Sigmoid colon (tissue), 4 donors: Measurements from ENCODE around the gene KLHL12.
"Not testable (repeated sequence)": the region's sequence is repeated elsewhere in the genome, so short reads cannot be mapped to it uniquely, and the experiment has no call there.

ENCODE experiments used
- CTCF ChIP-seq, 4 experiments: fragments of 450-650 bp in 3 of 4; fragments of 200-600 bp in 1 of 4; IDR thresholded peaks; one replicate each; pipeline ENCODE4 v1.5.1; 2016 to 2019; ENCODE audit warnings: antibody characterized with exemption in 4 of 4, mild to moderate bottlenecking in 3 of 4, moderate library complexity in 2 of 4
- POLR2A ChIP-seq, 2 donors: fragments of 450-650 bp; IDR thresholded peaks; one replicate each; pipeline ENCODE4 v1.6.1; 2016; ENCODE audit warnings: antibody characterized with exemption in 2 of 2, mild to moderate bottlenecking in 2 of 2, moderate library complexity in 2 of 2
- POLR2AphosphoS5 ChIP-seq, 4 donors: sonication (generic); formaldehyde crosslinking; IDR thresholded peaks; one replicate each; pipeline ENCODE4 v1.6.1; 2017; ENCODE audit warnings: antibody characterized with exemption in 4 of 4

- TF ChIP-seq CTCF, POLR2A, POLR2AphosphoS5 (IDR thresholded peaks at IDR 0.05): not testable (repeated sequence)
Observed at GRCh38 chr1:202903808-202904207, 23.2 kb downstream of the KLHL12 start.
